Iris pigment epithelial cell (primary cell): Measurements from ENCODE around the gene TENM4.

Experiments
- DNase-seq: peaks from one replicate; pipeline ENCODE4 v3.0.0-alpha.2; 2011; ENCODE audit warnings: low read depth

The TENM4 gene

DNA sequence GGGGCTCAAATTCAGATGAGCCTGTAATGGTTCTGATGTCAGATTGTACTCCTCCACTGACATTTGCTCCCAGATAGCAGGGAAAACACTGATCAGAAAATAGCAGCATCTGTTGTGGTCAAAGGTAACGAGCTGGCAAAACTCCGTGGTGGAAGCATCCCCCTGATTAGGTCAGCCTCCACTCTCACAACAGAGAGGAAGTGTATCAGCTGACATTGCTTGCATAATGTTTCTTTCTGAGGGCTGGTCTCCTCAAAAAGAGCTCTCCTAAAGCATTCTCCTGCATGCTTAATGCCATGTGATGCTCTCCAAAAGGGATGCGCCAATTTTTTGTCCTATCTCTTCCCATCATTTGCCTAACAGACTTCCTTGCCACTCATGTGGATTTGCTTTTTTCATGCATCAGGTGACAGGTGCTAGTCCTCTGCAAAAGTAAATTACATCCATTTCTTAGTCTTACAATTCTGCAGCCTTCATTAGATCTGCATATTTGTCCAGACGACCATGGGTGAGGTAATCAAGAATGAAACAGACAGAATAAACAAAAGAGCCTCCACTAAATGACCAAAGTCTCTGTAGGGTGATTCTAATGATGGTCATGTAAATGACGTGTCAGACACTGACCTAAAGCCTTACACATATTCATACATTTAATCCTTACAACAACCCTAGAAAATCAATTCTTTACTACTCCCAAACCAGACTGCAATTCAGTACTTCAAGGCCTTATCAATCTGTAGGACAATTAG, 6.4 kb upstream of the TENM4 start:
- no peak for DNase-seq

DNA sequence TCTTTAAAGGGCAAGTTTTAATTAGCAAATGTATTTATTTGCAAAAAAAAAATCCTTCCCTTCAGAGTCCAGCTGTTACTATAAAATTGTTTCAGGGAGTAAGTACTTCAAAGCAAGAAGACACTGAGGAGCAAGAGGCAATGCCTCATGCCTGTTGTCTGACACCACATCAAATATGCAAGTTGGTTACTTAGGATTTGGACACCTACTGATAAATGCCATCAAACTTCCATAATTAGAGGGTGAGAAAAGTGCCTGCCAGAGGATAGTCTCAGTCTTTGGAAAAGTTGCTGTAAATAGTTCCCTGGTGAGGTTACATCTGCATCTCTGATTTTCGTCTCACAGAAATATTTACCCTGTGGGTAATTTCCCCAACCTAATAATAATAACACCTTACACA, 4.1 kb upstream of the TENM4 start:
- DNase-seq: no peak

DNA sequence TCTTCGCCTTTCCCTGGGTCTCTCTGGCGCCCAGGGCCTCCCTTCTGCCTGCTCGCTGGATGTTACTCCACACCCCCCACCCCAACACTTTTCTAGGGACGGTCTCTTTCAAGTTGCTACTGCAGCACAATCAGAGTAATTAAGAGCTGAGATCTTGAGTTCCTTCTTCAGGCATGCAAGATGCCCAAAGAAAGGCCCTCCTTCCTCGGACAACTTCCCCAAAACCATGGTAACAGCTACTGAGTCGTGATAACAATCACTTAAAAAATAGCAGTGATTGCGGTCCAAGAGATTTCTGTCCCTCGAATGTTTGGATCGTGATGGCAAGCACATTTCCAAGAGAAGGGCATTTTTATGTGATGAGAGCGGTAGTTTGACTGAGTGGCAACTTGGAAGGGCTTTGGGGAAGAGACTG, 638 bp upstream of the TENM4 start:
- peak; percentile 18 for DNase-seq

DNA sequence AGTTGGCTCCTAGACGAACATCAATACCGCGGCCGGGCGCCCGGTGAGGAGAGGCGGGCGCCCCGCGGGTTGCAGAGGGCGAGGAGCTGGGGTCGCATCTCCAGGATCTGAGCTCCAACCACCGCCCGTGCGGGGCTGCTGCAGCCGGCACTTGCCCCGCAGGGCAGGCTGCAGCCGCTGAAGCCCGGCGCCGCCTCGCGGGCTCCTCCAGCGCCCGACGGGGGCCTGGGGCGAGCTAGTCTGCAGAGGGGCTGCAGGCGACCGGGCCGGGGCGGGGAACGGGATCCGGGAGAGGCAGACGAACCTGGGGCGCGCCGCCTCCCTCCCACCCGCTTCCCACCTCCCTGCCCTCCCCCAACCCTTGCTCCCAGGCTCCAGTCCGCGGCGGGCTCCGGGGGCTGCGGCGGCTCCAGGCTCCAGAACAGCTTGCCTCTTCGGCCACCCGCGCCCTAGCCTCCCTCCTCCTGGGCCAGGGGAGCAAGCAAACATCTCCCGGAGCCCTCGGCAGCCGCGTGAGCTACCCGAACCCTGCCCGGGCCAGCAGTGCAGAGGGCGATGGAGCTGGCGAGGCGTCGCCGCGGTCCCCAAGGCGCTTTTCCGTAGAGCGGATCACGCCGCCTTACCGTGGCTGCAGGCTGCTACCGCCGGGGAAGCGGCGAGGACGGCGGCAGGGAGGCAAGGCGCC, 802 bp downstream of the TENM4 start:
- peak; percentile 29 for DNase-seq

DNA sequence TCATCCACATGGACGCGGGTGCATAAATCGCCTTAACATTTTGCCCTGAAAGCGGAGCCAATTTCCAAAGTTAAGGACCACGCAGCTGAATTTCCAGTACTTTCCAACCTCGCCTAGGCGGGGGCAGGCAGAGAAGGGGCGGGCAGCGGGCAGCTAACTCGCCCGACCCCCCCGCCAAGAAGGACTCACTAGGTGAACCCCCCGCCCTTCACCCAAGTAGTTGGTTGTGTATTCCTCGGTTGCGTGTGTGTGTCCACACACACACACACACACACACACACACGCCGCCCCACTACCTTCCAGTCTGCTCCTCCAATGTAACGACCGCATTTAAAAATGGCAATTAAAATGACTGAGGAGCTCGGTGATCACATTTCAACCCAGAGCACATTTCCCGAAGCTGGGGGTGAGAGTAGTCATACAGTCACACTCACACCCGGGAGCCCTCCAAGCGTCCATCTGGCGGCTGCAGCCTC, 1.4 kb downstream of the TENM4 start:
- DNase-seq: peak; percentile 33

DNA sequence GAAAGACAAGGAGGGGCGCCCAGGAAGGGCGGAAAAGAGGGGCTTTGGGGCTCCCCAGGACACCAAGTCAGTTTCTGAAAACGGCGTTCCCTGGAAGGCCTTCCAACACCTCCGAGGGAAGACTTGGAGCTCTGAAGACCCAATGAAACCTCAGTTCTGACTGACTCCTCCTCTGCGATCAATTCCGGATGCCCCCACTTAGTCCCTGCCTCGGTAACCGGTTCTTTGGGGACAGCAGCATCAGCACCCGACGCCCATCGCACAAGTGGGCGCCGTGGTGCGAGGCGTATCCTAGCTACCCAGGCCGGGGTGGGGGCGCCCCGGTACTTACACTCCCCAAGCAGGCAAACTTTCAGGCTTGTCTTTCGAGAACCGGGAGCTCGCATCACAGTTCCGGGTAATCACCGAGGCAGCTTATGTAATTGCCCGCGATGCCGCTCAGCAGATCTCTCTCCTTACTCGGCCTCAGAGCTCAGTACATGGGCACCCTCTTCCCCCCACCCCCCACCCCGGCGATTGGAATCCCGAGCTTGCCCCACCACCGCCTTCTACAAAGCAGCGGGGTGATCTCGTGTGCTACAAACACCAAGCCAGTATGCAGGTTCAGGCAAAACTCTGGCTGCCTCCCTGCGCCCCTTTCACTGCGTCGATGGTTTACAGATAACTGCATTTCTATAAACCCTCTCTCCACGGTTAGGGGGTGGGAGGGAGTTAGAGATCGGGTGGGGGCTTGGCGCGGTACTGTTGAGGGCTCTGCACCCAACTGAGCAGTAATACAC, 2.0 kb downstream of the TENM4 start:
- peak; percentile 54 for DNase-seq

DNA sequence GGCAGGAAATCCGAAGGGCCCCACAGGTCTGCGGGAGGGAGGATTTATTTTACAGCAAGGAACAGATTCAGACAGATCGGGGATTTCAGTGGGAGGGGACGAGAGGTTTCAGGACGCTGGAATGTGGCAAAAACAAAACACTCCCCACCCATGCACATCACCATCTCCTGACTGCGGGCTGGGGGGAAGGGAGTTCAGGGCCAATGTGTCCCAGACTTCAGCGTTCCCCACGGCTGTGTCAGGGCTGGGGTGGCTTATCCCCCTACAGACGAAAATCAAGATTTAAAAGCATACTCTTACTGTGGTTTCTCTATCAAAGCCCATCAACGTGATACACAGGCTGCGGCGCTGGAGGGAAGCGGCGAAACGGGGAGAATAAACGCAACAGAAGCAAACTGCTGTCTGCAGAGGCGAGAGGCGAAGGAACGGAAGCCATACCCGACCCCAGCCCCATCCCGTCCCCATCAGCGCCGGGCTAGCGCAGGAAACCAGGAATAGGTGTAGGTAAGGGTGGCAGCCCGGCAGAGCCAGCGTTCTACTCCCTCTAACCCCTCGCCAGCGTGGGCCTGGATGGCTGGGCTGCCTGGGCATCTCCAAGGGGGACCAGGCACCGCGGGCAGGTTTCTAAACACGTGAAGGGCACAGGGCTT, 2.7 kb downstream of the TENM4 start:
- DNase-seq: peak; percentile 51

DNA sequence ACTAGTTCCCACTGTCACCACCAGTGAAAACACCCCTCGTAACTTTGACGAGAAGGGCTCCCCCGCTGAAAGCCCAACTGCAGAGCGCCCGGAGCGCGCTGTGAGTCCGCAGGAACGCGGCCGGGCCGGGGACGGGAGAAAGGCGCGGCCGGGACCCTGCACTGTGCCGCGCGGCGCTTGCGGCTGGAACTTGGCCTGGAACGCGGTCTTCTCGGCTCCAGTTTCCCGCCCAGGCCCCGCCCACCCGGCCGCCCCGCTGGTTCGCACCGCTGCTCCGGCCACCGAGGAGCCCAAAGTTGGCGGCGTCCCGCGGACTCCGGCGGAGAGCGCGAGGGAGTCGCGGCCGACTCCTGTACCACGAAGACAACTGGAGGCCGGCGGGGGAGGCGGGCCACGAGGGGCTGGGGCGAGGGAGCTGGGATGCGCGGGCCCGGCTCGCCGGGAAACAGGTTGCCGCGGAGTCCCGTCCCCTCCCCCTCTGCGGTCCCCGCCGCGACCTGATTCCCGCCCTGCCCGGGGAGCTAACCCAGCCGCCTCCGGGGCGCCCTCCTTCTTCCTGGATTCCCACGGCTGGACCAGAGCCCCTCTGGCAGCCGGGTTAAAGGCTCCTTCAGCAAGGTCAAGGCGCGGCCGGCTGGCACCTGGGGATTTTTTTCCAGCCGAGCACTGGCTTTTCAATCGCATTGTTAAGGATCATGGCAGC, 3.4 kb downstream of the TENM4 start:
- peak; percentile 51 for DNase-seq

DNA sequence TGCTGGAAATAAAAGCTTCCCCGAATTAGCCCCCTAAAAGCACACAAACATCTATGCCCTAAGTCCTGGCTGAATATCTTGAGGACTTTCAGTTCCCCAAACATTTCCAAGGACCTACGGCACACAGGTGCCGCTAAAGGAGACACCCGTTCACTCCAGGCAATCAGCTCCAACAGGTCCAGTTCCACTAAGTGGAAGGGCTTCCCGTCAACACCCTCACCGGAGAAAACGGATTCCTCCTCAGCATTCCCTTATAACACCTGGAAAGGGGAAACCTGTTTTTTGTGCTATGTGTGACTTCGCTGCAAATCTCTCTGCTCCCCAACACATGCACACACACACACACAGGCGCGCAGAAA, 3.9 kb downstream of the TENM4 start:
- no peak for DNase-seq

DNA sequence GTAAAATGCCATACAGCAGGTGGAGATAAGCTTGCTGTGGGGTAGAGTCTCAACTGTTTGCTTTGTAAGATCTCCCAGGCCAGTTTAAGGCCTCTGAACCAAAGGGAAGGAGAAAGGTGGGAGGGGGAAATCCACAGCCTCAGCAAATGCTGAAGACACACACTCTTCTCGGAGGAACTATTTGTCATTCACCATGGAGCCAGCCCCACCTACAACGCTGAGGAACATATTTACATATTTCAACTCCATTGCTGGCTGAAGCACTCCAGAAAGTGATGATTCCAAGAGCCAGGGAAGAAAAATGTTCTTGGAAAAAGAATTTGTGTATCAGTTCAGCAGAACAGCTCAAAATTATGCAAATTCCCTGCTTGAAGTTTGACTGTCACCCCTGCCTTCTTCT, 6.5 kb downstream of the TENM4 start:
- no peak for DNase-seq

DNA sequence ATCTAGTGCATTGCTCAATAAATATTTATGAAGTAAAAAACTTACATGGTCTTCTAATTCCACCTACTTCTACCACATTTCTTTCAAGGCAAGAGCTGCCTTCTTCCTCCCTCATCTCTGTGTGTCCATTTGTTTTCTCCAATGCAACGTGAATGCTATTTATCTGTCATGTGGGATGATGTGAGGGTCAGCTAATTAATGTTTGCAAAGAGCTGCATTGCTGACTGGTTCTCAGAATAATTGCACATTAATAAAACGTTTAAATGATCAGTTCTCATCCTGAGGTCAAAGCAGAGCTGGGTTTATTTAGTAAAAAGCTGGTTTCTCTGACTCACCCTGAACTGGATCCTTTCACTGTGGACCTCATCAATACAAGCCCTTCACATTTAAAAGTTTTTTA, 8.7 kb downstream of the TENM4 start:
- DNase-seq: no peak

DNA sequence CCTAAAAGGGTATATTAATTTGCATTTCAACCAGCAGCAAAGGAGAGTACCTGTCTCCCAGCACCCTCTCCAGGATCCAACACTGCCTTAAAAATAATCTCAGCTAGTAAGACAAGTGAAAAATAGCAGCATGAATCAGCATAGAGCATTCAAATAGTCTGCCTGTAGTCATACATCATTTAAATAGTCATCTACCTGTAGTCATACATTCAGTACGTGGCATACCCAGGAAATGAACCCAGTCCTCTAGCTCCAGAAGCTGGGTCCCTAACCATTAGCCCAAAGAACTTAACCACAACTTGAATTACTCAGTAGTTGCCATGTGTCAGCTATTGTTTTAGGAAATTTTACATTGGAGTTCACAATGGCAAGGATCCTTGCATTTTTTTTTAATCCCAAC, 9.3 kb downstream of the TENM4 start:
- peak; percentile 36 for DNase-seq

DNA sequence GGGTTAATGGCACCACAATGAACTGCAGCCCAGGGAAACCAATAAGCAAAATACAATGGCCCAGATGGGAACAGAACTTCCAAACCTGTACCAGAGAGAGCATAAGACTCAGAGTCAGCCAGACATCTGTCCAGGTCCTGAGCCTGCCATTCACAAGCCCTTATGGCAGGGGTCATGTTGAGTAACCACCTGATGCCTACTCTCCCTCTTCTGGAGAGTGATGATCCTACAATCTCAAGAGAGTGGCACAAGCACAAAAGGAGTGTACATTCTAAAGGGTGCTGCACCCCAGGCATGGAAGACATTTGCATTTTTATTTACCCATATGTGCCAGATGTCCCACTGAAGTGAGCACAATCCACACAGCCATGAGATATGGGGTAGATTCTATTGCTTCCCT, 10.6 kb downstream of the TENM4 start:
- DNase-seq: no peak

DNA sequence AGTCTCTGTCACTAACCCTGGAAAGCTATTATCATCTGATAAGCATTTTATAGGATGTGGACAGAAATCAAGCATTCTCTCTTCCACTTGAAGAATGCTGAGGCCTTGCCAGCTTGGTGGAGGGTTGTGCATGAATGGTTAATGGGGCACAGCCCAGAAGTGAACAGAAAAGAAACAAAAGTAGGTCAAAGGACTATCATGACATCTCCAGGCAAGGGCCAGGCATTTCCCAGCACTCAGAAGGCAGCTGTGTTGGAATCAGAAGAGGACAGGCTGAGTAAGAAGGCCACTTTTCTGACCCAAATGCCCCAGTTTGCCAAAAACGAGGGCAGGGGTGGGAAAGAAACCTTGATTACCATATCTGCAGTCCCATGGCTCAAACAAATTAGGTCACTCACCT, 12.4 kb downstream of the TENM4 start:
- DNase-seq: no peak

DNA sequence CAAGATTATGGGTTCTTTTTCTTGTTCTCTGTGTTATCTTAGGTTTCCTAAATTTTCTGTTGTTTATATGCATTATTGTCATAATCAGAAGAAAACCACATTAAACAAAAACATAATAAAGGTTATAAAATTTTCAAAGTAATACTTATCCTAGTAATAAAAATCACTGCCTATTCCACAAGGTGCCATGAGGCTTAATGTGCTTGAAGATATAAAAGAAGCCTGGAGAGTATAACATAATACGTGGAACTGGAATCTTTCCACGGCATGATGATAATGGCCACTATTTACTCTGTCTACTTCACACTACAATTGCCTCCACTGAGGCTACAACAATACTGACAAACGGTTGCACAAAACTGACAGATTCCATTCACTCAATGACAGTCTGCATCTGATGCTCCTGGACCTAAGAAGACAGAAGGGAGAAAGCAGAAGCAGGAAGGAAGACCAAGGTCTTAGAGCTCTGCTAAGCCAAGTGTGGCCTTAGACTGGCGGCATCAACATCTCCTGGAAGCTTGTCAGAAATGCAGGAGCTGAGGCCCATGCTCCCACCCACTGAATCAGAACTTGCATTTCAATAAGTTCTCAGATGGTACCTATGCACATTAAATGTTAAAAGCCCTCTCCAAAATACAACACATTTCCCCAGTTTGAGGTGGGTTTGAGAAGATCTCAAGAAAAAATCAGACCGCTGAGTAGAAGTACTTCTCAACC, 13.1 kb downstream of the TENM4 start:
- no peak for DNase-seq

DNA sequence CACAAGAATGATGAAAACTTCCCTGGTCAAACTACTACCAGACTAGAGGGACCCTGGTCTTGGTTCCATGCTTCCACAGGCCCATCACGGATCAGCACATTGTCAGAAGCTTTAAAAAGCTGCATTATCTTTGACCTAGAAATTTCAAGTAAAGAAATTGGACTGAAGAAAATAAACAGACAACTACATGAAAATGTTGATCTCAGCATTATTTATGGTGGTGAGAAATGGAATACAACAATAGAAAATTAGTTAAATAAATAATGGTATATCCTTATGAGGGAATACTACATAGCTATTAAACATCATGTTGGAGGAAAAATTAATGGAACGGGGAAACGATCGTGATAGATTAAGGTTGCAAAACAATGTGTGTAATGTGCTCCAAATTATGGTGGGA, 13.7 kb downstream of the TENM4 start:
- DNase-seq: no peak

DNA sequence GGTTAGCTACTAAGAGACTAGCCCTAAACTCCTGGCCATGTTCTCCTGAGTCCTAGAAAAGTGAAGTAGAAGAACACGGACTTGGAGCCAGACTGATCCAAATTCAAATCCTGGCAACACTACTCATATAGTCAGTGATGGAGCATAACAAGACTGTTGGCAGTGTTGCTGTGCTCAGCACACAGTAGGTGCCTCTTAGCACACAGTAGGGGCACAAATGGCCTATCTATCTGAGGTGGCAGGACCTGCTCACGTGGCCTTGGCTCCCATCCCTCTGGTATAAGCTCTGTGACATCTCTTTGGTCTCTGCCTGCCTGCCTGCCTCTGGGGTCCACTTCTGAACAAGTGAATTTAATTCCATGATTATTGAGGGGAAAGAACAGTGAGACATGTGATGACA, 15.4 kb downstream of the TENM4 start:
- DNase-seq: no peak

DNA sequence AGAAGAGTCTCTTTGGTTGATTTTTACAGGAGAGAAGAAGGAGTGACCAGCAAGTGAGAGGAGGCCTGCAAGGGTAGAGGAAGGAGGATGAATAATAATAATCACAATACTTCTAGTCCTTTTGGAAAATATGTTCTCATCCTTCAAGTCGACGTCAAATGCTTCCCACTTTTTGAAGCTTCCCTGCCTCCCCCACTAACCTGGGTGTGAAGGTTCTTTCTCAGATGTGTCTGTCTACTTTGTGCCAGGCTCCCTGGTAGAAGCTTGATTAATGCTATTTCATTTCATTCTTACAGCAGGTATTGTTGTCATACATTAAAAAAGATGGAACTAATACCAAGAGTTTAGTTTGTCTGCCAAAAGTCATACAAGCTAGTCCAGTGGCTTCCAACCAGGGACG, 17.1 kb downstream of the TENM4 start:
- no peak for DNase-seq

DNA sequence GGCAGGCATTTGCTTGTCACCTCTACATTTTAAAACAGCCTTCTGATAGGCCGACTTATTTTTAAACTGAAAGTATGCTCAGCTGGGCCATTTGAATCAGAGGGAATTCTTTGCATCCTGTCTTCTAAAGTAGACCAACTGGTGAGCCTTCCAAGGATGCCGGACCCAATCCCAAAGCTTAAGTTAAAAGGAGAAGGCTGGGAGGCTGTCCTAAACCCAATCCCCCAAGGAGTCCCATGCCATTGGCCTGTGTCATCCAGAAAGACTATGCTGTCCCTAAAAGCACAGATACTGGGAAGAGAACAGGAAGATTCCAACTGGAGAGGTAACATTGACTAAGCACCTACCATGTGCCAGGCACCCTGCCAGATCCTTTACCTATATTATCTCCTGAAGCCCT, 18.0 kb downstream of the TENM4 start:
- no peak for DNase-seq

DNA sequence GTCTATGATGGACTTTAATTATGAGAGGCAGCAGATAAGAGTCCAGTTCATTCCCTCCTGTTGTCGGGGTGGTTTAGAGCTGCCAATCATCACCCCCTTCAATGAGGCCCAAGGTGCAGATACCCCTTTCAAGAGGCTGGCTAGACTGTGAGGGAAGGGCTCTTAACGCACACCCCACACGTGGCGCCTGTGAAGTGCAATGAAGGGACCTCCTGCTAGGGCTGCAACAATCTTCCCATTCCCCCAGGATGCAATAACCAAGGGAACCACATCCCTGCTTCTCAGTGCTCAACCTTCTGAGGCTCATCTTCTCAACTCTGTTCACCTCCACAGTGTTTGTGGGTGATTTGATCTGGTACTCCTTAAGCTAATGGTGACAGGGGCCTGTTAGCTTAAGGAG, 19.0 kb downstream of the TENM4 start:
- no peak for DNase-seq

DNA sequence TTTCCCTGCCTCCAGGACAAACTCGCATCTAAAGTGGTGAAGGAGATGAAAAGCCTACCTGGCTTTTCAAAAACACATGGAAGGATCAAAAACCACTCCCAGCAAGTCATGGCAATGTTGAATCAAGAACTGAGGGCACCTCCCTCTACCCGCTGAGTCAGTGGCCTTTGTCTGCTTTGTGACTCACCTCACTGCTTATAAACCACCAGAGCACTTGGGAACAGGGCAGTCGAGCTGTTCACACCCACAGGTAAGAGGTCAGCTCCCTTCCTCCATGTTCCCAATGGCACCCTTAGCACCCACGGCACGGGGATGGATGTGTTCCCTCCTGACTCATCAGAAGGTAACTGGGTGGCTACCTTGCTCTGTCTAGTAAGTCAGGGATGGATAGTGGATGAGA, 21.7 kb downstream of the TENM4 start:
- peak; percentile 72 for DNase-seq
